ENCODE data around the gene THRAP3.

THRAP3 gene

GRCh38 chr1:36330940-36331339 is 106.7 kb downstream of the THRAP3 start:
- no peak for FAIRE-seq

GRCh38 chr1:36337830-36338229 is 113.6 kb downstream of the THRAP3 start:
- no peak for FAIRE-seq

DNA sequence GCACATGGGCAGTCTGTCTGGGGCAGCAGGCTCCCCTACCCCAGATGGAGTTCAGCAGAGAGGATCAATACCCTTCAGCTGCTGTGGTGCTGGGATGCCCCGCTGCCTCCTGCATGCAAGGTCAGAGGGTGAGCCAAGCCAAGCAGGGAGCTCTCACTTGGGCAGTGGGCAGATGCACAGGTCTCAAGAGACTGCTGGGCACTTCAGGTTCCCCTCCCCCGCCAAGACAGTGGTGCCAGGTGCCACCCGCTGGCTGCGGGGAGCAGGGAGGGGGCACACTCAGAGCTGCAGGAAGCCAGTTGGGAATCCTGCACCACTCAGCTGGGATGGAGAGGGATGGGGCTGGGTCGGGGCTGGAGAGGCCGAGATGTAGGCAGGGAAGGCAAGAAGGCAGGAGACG is 115.0 kb downstream of the THRAP3 start:
- FAIRE-seq = no peak

DNA sequence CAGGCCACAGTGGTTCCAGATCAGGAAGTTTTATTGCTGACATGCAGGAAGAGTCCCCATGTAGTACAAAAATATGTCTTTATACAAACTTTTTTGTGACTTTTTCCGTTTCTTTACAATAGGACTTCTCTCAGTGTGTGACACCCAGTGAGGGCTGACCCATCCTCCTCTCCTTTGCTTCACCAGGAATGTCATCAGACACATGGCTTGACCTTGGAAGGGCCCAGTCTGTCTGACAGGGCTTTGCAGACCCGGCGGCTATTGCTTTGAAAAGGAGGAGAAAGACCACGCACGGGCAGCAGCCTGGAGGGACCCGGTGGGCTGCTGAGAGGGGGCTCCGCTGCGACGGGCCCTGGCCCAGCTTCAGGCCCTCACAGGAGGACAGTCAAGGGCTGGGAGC is 115.4 kb downstream of the THRAP3 start:
- no peak for FAIRE-seq

- FAIRE-seq = no peak
Observed at GRCh38 chr1:36341626-36342320, 117.5 kb downstream of the THRAP3 start.

- FAIRE-seq = no peak
Observed at GRCh38 chr1:36342426-36343185, 118.4 kb downstream of the THRAP3 start.

- no peak for FAIRE-seq
Observed at GRCh38 chr1:36343651-36344394, 119.6 kb downstream of the THRAP3 start.

GRCh38 chr1:36344395-36344680 is 120.1 kb downstream of the THRAP3 start:
- no peak for FAIRE-seq

DNA sequence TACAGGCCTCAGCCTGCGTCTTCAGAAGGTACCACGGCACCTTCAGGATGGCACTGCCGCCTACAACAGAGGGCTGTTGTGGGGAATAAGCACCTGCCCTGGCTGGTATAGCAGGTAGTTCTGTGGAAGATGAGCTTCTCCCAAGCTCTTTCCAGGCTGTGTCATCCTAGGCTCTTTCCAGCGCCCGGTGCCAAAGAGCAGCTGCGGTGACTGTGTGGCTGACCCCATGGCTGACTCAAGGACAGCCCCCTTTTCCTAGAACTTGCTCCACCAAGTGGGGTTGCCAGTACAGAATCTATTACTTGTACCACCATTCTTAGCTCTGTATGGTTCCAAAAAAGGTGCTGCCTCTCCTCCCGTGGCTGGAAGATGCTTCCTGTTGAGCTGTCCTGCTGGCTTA is 121.1 kb downstream of the THRAP3 start:
- FAIRE-seq = no peak

DNA sequence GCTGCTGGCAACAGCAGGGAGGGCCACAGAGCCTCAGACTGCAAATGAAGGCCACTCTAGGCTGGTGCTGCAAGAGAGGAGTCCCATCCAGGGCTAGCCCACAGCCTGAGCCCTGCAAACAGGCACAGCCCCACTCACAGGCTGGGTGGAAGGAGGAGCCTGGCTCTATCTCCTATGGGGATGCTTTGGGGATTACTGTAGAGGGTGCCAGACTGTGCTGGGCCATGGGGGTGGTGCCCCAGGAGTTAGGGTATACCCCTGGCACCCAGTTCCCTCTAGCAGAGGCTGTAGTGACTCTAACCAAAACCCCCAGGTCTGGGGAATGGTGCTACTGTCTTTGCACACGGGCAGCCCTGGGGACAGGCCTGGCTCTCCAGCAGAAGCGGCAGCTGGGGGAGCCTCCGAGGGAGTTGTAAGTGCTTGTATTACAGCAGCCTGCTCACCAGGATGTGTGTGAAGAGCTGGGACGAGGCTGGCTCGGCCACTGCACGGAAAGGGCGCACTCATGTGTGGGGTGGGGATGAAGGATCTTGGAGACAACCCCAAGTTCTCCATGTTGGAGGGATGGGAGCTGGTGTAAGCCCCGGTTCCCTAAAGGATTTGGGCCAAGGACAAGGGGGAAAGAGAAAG is 122.6 kb downstream of the THRAP3 start:
- no peak for FAIRE-seq

- no peak for FAIRE-seq
Observed at GRCh38 chr1:36349241-36349671, 125.0 kb downstream of the THRAP3 start.

DNA sequence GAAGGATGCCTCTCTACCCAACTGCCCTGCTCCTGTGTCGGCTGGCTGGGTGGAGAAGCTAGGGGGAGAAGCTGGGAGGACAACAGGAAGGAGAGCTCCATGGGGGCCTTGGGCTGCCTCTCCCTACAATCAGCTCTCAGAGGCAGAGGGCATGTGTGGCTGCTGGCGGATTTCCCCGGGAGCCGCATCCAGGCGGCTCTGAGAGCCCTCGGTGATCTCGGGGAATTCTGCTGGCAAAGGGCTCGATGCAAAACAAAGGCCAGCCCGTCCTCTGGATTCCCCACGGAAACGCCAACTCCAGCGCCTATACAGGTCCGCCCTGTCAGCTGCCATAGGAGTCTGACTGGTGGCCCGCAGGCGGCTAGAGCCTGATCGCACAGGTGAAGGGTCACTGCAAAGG is 125.6 kb downstream of the THRAP3 start:
- no peak for FAIRE-seq

- FAIRE-seq = no peak
Observed at GRCh38 chr1:36350659-36351226, 126.5 kb downstream of the THRAP3 start.

- no peak for FAIRE-seq
Observed at GRCh38 chr1:36351227-36351977, 127.2 kb downstream of the THRAP3 start.

- no peak for FAIRE-seq
Observed at GRCh38 chr1:36352125-36352909, 128.1 kb downstream of the THRAP3 start.

GRCh38 chr1:36352910-36353878 is 129.0 kb downstream of the THRAP3 start:
- no peak for FAIRE-seq

GRCh38 chr1:36354486-36354885 is 130.2 kb downstream of the THRAP3 start:
- FAIRE-seq = no peak
